ENCODE data around the gene TMEM202. TPM values are rescaled to one million over a fixed set of nuclear protein-coding genes. Genes with fewer than 3 reads are reported as not detected.

Gene TMEM202
- total RNA-seq, 1 donor from 2014 or later: not detected

Other genes with a start within 250 kb of the TMEM202 start
- gene GRAMD2A, start 200.5 kb upstream of the TMEM202 start, total RNA-seq: 0.20 TPM in 1 of 2 replicates, not detected in the other
- 1,562 and 1,563 TPM in 2 replicates for gene PKM, start 167.1 kb upstream of the TMEM202 start, total RNA-seq
- 68.2 and 72.0 TPM in 2 replicates for gene PARP6, start 125.8 kb upstream of the TMEM202 start, total RNA-seq
- 0.98 and 1.1 TPM in 2 replicates for gene CELF6, start 78.1 kb upstream of the TMEM202 start, total RNA-seq
- 90.3 and 92.7 TPM in 2 replicates for gene HEXA, start 22.3 kb upstream of the TMEM202 start, total RNA-seq
- gene ARIH1, start 76.0 kb downstream of the TMEM202 start, total RNA-seq: 119 and 123 TPM in 2 replicates

Data from T-helper 1 cell treated with Interleukin-12 subunit alpha and Interleukin-12 subunit beta and Interleukin-4 antibody, amounts not matched to agents 30 ng/mL and 1 ng/mL, for 36 hours (primary cell).